Activated CD8-positive, alpha-beta memory T cell treated with anti-CD3 and anti-CD28 coated beads for 24 hours (primary cell): Measurements from ENCODE around the gene SFTPA2.
"Not testable (repeated sequence)": the region's sequence is repeated elsewhere in the genome, so short reads cannot be mapped to it uniquely, and the experiment has no call there.

Source experiments
- DNase-seq: peaks from one replicate; pipeline ENCODE4 v3.0.0-alpha.2; 2020

Gene SFTPA2

GRCh38 chr10:79509934-79510508 is 50.2 kb downstream of the SFTPA2 start:
- DNase-seq, result not testable (repeated sequence)

GRCh38 chr10:79509306-79509933 is 50.8 kb downstream of the SFTPA2 start:
- not testable (repeated sequence) for DNase-seq

GRCh38 chr10:79508245-79508644 is 52.0 kb downstream of the SFTPA2 start:
- not testable (repeated sequence) for DNase-seq

GRCh38 chr10:79507440-79508167 is 52.6 kb downstream of the SFTPA2 start:
- no peak for DNase-seq
